ENCODE measurements around the gene AXDND1.
"Not testable (repeated sequence)": the region's sequence is repeated elsewhere in the genome, so short reads cannot be mapped to it uniquely, and the experiment has no call there.

AXDND1 gene

GRCh38 chr1:179474713-179475112 is 108.9 kb downstream of the AXDND1 start:
- no peak for DNase-seq (ENCODE audit: low read depth, low spot score)

DNA sequence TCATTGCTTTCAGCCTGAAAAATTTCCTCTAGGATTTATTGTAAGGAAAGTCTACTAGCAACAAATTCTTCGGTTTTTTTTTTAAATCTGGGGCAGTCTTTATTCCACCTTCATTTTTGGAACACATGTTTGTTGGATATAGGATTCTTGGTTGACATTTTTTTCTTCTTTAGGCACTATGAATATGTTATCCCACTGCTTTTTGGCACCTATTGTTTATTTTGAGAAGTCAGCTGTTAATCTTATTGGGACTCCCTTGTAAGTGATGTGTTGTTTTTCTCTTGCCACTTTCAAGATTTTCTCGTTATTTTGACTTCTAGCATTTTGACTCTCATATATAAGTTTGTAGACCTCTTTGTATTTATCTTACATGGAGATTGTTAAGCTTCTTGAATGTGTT is 110.7 kb downstream of the AXDND1 start:
- no peak for DNase-seq (ENCODE audit: low read depth, low spot score)

GRCh38 chr1:179478370-179478769 is 112.6 kb downstream of the AXDND1 start:
- DNase-seq (ENCODE audit: low read depth, low spot score): no peak

GRCh38 chr1:179490611-179491010 is 124.8 kb downstream of the AXDND1 start:
- no peak for DNase-seq (ENCODE audit: low read depth, low spot score)

DNA sequence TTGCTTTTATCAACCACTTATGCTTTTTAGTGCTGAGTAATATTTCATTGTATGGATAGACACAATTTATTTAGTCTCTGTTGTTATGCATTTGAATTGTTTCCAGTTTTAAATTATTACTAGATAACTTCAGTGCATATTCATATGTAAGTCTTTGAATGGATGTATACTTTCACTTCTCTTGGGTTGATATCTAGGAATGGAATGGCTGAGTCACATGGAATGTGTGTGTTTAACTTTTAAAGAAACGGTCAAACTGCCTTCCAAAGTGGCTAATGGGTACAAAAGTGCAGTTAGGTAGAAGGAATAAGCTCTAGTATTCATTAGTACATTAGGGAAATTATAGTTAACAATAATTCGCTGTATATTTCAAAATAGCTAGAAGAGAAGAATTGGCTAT is 127.6 kb downstream of the AXDND1 start:
- no peak for DNase-seq (ENCODE audit: low read depth, low spot score)

DNA sequence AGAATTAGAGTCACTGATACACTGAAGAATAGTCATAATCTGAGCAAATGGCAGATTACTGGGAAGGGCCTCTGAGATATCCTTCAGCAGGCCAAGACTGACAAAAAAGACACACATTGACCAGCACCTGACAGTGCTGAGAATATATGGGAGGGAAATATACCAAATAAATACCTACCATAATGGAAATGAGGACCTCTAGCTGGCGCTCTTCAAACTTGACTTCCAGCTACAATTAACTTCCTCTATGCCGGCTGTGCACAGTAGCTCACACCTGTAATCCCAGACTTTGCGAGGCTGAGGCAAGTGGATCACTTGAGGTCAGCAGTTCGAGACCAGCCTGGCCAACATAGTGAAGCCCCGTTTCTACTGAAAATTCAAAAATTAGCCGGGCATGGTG is 140.4 kb downstream of the AXDND1 start:
- DNase-seq (ENCODE audit: low read depth, low spot score): no peak

DNA sequence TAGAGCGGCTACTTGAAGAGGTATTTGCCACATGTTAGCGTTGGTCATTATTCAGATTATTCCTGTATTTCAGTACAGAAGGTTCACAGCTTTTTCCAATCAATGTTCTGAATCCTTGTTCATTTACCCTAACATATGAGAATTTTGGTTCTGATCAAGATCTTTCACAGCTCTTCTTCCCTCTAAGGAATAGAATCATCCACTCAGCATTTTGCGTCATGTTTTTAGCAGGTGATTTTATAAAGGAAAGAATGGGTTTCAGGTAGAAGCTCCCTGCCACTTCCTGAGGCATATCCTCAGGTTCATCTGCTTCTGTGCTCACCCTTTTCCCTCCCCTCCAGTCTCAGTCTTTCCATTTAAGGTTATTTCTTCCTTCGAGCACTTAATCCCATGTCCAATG is 143.6 kb downstream of the AXDND1 start:
- no peak for DNase-seq (ENCODE audit: low read depth, low spot score)

DNA sequence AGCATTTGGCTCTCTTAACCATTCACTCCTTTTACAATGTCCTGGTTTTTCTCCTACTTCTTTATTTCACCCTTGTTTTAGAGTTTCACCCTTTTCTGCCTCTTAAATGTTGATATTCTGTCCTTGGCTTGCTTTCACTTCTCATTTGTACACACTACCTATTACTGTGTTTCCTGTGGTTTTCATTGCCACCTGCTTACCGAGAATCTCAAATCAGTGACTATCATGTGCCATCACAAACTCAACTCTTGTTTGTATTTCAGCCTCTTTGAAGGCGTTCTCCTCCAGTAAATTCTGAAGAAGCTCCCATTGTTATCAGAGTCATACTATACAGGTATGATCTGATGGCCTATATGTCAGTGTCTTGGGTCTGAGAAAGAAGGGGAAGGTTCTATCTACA is 144.3 kb downstream of the AXDND1 start:
- DNase-seq (ENCODE audit: low read depth, low spot score): no peak

DNA sequence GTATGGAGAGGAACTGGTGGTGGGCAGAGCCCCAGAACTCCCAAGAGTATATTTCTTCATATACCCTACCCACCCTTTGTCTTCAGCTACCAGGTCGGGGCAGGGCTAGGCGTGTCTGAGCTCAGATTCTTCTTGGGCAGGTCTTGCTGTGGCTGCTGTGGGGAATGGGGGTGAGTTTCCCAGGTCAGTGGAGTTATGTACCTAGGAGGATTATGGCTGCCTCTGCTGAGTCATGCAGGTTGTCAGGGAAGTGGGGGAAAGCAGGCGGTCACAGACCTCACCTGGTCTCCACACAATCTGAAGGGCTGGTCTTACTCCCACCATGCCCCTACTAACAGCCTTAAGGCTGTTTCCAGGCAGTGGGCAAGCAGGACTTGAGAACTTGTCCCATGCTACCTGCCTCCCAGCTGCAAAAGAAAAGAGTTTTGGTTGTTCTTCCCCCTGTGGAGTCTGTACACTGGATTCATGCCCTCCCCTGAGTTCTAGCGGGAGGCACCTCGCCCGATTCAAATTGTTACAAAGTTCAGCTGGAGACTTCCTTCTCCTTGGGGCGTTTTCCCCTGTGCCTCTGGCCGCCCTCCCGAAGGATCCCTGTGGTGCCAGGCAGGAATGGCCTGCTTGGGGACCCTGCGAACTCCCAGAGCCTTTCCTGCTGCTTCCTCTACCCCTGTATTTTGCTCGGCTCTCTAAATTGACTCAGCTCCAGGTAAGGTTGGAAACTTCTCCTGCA is 151.4 kb downstream of the AXDND1 start:
- DNase-seq (ENCODE audit: low read depth, low spot score): no peak

- DNase-seq (ENCODE audit: low read depth, low spot score): not testable (repeated sequence)
Observed at GRCh38 chr1:179518544-179518943, 152.8 kb downstream of the AXDND1 start.

DNA sequence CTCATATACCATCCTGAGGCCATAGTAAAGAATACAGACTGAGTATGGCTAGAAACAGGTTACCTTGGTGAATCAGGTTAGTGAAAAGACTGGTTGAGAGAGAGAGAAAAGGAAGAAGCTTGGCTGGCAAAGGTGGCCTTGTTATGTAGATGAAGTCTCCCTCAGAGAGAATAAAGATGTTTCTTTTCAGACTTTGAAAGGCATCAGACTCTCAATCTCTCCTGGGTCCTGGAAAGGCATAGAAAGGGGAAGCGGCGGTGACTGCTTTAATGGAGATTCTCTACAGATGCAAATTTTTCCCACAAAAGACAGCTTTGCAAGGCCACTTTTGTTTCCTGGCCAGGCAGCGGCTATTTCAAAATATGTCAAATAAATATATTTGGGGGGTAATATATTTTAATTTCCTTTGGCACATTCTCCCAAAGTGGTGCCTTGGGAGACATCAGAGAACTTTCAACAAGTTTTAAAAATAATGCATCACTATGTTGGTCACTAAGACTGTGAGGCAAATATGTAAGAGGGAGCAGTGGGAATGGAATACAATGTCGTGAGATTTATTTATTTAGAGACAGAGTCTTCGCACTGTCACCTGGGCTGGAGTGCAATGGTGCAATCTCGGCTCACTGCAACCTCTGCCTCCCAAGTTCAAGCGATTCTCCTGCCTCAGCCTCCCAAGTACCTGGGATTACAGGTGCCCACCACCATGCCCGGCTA is 163.9 kb downstream of the AXDND1 start:
- no peak for DNase-seq (ENCODE audit: low read depth, low spot score)

GRCh38 chr1:179530352-179530751 is 164.6 kb downstream of the AXDND1 start:
- DNase-seq (ENCODE audit: low read depth, low spot score): no peak

- no peak for DNase-seq (ENCODE audit: low read depth, low spot score)
Observed at GRCh38 chr1:179541774-179542173, 176.0 kb downstream of the AXDND1 start.

GRCh38 chr1:179545321-179545720 is 179.6 kb downstream of the AXDND1 start:
- no peak for DNase-seq (ENCODE audit: low read depth, low spot score)

- no peak for DNase-seq (ENCODE audit: low read depth, low spot score)
Observed at GRCh38 chr1:179547021-179547535, 181.3 kb downstream of the AXDND1 start.

DNA sequence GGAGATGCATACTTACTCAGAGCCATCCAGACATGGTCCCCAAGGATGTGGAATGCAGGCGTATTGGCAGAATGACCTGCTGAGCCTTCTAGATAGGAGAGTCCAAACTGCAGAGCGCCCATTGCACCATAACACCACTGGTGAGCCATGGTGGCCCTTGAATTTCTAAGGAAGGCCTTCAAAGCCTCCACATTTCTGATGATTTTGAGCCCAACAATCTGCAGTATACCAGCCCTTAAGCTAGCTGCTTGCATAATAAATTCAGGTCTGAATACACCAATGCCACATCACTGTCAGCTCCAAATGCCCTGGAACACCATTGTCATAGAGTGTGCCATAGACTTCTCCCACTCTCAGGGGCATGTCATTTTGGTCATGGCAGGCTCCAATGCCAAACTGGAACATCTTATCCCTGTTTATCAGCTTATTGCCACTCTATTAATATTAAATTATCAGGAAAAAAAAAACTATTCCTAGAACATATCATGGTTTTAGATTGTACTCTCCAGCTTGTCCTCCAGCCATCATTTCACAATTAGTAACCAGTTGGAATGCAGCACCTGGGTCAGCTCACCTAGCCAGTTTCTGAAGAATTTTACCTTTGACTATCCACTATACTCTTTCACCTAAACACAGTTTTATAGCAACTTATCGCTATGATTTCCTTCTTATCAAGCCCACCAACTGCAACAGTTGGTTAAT is 183.0 kb downstream of the AXDND1 start:
- DNase-seq (ENCODE audit: low read depth, low spot score): no peak

GRCh38 chr1:179549368-179549700 is 183.6 kb downstream of the AXDND1 start:
- no peak for DNase-seq (ENCODE audit: low read depth, low spot score)

GRCh38 chr1:179550746-179551682 is 185.2 kb downstream of the AXDND1 start:
- no peak for DNase-seq (ENCODE audit: low read depth, low spot score)

GRCh38 chr1:179554427-179554826 is 188.7 kb downstream of the AXDND1 start:
- DNase-seq (ENCODE audit: low read depth, low spot score): no peak

GRCh38 chr1:179558078-179558477 is 192.3 kb downstream of the AXDND1 start:
- no peak for DNase-seq (ENCODE audit: low read depth, low spot score)

DNA sequence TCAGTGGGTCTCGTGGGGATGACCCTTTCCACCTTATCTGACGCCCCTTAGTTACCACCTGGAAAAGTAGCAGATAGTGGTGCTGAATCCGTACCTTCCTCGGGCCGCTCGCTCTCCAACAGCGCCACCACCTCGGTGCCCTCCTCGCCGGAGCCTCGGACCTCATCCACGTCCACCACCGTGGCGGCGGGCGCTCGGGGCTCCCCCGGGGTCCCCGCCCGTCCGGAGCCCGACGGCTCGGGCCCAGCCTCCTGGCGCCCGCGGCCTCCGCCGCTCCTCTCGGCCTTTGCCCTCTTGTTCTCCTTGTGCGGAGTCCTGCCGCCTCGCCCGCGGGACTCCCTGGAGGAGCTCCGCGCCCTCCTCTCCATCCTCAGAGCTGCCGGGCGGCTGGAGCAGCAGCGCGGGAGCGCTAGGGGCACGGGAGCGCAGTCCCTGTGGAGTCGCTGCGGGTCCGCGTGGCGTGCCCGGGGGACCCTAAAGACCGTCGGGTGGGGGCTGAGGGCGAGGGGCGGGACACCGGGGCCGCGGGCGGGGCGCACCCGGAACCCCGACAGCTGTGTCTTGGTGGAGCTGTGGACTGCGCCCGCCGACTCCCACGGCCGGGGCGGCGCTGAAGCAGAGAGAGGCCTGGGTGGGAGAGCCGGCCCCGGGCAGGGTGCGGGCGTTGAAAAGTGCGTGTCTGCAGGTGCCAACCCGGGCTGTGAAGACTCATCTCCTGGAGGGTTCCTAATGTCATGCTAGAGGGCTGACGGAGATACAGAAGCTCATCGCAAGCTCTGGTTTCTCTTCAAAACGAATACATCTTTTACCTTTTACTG is 209.9 kb downstream of the AXDND1 start, which contains the start of gene NPHS2:
NPHS2 (minus strand) TSS at position 452 of the 818 bp plus-strand sequence; CDS start at position 368, 84 bp downstream.
- DNase-seq (ENCODE audit: low read depth, low spot score): no peak

Data from activated CD4-positive, CD25-positive, alpha-beta regulatory T cell treated with anti-CD3 and anti-CD28 coated beads, Interleukin-2, amount 50 U/mL, for 16 hours (primary cell).